ENCODE data around the gene FAM53B. TPM values are rescaled to one million over a fixed set of nuclear protein-coding genes. Genes with fewer than 3 reads are reported as not detected.

The FAM53B gene
- total RNA-seq, 1 donor from 2014 or later = 16.3 TPM

GRCh38 chr10:124727361-124727960, 16.7 kb downstream of the FAM53B start:
- no peak for DNase-seq

- DNase-seq = no peak
Observed at GRCh38 chr10:124725791-124726190, 18.4 kb downstream of the FAM53B start.

GRCh38 chr10:124725171-124725631, 19.0 kb downstream of the FAM53B start:
- no peak for DNase-seq

- DNase-seq = no peak
Observed at GRCh38 chr10:124724279-124725027, 19.7 kb downstream of the FAM53B start.

GRCh38 chr10:124723826-124724225, 20.4 kb downstream of the FAM53B start:
- DNase-seq = no peak

GRCh38 chr10:124722798-124723783, 21.1 kb downstream of the FAM53B start:
- no peak for DNase-seq

- DNase-seq = no peak
Observed at GRCh38 chr10:124721330-124722045, 22.7 kb downstream of the FAM53B start.

GRCh38 chr10:124719213-124719851, 24.8 kb downstream of the FAM53B start:
- DNase-seq = peak; percentile 79

GRCh38 chr10:124717911-124718741, 26.1 kb downstream of the FAM53B start:
- no peak for DNase-seq

GRCh38 chr10:124717041-124717757, 27.0 kb downstream of the FAM53B start:
- DNase-seq = no peak

- DNase-seq = no peak
Observed at GRCh38 chr10:124716369-124716768, 27.8 kb downstream of the FAM53B start.

- DNase-seq = no peak
Observed at GRCh38 chr10:124715439-124715838, 28.7 kb downstream of the FAM53B start.

- DNase-seq = peak; percentile 16
Observed at GRCh38 chr10:124713679-124714255, 30.4 kb downstream of the FAM53B start.

- no peak for DNase-seq
Observed at GRCh38 chr10:124712704-124713407, 31.3 kb downstream of the FAM53B start.

- DNase-seq = no peak
Observed at GRCh38 chr10:124711145-124711544, 33.0 kb downstream of the FAM53B start.

GRCh38 chr10:124710266-124710881, 33.8 kb downstream of the FAM53B start:
- DNase-seq = no peak

GRCh38 chr10:124709861-124710260, 34.3 kb downstream of the FAM53B start:
- no peak for DNase-seq

- peak; percentile 43 for DNase-seq
Observed at GRCh38 chr10:124708922-124709520, 35.2 kb downstream of the FAM53B start.
